Stomach smooth muscle (tissue), 2 donors: ENCODE data around the gene ZKSCAN1.

Experiments
- H3K27ac ChIP-seq: one replicate; pipeline ENCODE4 v1.7.0; 2013; ENCODE audit warnings: mild to moderate bottlenecking, low read length, inconsistent platforms
- H3K27me3 ChIP-seq, 2 donors: one replicate each; pipeline ENCODE4 v1.7.0; 2013; ENCODE audit warnings: low read length in 2 of 2; ENCODE audit not compliant: insufficient read depth in 2 of 2, control insufficient read depth in 1 of 2
- H3K36me3 ChIP-seq, 2 donors: one replicate each; pipeline ENCODE4 v1.7.0; 2013; ENCODE audit warnings: low read length in 2 of 2; ENCODE audit not compliant: control insufficient read depth in 2 of 2, insufficient read depth in 2 of 2
- H3K4me1 ChIP-seq: one replicate; pipeline ENCODE4 v1.7.0; 2013; ENCODE audit warnings: low read length; ENCODE audit not compliant: control insufficient read depth, insufficient read depth
- H3K4me3 ChIP-seq, 2 donors: one replicate each; pipeline ENCODE4 v1.7.0; 2013; ENCODE audit warnings: low read length in 2 of 2
- H3K9ac ChIP-seq, 2 donors: one replicate each; pipeline ENCODE4 v1.7.0; 2013; ENCODE audit warnings: low read length in 2 of 2, mild to moderate bottlenecking in 1 of 2
- H3K9me3 ChIP-seq, 2 donors: one replicate each; pipeline ENCODE4 v1.7.0; 2013; ENCODE audit warnings: low read length in 2 of 2; ENCODE audit not compliant: control insufficient read depth in 2 of 2
- donor health status: healthy.
- donor health status: Pancreatic carcinoma.

ZKSCAN1 gene

DNA sequence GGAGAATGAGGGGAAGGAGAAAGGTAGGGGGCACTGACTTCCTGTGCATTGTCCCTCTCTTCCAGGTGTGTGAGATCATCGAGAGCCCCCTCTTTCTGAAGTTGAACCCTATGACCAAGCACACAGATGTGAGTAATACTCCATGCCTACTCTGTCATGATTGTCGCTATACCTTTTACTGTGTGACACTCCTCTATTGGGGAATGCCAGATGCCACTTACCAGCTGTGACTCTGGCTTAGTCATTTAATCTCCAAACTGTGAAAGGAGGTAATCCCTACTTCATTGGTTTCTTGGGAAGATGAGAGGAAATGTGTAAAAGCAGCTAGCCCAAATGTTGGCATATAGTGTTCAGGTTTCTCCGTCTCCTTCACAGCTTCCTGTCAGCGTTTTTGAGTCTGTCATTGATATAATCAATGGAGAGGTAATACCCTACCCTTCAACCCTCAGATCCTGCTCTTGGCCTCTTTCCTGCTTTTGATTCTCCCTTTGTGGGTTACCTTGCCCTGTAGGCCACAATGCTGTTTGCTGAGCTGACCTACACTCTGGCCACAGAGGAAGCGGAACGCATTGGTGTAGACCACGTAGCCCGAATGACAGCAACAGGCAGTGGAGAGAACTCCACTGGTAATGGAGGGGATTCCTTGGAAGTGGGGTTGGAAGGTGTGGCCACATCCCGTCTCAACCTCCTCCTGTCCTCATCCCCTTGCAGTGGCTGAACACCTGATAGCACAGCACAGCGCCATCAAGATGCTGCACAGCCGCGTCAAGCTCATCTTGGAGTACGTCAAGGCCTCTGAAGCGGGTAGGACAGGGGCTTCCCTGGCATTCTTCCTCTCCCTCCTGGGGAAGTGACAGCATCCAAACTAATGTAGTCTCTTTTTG lies 75.4 kb downstream of the ZKSCAN1 start:
- no peak overlapping the region for H3K4me3 ChIP-seq
- H3K4me1 ChIP-seq = peaks cover 36% of the 10 kb centered on the region
- peaks cover 36 to 45% of the 10 kb centered on the region in 2 donors for H3K36me3 ChIP-seq
- H3K27ac ChIP-seq = peak overlapping the region; percentile 24
- H3K9me3 ChIP-seq = no peaks in the 10 kb centered on the region
- H3K9ac ChIP-seq = no peak overlapping the region
- no peaks in the 10 kb centered on the region for H3K27me3 ChIP-seq
